ENCODE data around the gene CDRT4.

GRCh38 chr17:15507001-15507400 is 39.6 kb upstream of the CDRT4 start:
- TF ChIP-seq CTCF (IDR thresholded peaks at IDR 0.05) (no peak), POLR2A (IDR thresholded peaks at IDR 0.05) (no peak)
